ENCODE results near the gene LIPN. TPM values are rescaled to one million over a fixed set of nuclear protein-coding genes. Genes with fewer than 3 reads are reported as not detected.

The LIPN gene
- total RNA-seq, 1 experiment from 2014 or later: not detected

DNA sequence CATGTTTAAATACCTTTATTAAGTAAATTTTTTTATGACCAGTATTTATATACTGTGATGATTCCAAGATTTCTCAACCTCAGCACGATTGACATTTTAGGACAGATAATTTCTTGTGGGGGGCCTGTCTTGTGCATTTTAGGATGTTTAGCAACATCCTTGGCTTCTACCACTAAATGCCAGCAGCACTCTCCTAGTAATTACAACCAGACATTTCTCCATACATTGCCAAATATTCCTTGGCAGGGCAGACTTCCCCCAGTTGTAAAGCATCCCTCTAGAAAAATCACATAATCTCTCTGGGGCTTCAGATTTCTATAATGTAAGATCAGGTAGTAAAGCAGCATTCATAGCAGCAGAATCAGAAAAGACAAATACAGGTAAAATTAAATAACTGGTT lies 34.9 kb downstream of the LIPN start:
- Histone ChIP-seq H3K27me3 (ENCODE audit: control insufficient read depth, insufficient read depth, low read length) (no peaks in the 10 kb centered on the region), H3K4me3 (ENCODE audit: insufficient read depth, low read depth, low read length) (no peak overlapping the region), H3K36me3 (replicated peaks; ENCODE audit: control insufficient read depth, insufficient read depth, low read length) (no peaks in the 10 kb centered on the region)
- DNase-seq: no peak

DNA sequence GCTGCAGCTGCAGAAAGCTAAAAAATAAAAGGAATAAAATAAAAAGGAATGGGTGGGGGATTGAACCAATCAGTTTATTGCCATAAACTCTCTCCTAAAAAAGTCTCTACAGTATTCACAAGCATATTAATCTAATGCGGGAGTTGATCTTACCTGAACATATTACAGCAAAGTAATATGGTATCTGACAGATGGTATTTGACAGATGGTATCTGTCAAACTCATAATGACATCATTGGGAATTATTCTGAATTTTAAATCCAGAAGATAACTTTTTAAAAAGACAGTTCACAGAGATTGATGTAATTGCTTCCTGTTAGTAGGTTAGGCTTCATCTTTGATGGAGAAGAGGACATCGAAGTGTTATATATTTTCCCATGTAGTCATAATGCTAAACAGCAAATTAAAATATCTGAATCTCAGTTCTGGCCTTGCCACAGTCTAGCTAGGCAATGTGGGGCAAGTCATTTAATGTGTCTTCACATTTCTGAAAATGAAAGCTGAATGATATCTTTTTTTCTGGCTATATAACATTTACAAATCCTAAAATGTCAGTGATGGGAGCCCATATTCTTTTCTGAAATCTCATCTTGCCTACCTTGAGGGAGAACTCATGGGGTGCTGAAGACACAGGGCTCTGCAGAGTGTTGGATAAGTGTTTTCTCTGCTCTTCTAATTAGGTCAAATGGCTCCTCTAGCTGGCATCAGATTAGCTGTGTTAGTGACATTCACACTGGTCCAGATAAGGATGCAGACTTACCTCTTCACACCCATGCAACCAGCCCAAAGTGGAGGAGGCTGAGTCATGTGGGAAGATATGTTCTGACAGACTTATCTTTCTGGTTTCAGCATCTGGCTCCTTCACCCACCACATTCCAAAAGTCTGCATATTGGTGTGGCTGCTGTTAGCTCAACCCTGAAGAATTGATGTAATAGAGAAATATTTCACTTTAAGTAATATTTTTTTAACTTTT lies 40.6 kb downstream of the LIPN start:
- no peak for DNase-seq
- no peak overlapping the region for H3K4me3 ChIP-seq (ENCODE audit: insufficient read depth, low read depth, low read length)
- H3K36me3 ChIP-seq (replicated peaks; ENCODE audit: control insufficient read depth, insufficient read depth, low read length): no peaks in the 10 kb centered on the region
- H3K27me3 ChIP-seq (ENCODE audit: control insufficient read depth, insufficient read depth, low read length): no peaks in the 10 kb centered on the region

DNA sequence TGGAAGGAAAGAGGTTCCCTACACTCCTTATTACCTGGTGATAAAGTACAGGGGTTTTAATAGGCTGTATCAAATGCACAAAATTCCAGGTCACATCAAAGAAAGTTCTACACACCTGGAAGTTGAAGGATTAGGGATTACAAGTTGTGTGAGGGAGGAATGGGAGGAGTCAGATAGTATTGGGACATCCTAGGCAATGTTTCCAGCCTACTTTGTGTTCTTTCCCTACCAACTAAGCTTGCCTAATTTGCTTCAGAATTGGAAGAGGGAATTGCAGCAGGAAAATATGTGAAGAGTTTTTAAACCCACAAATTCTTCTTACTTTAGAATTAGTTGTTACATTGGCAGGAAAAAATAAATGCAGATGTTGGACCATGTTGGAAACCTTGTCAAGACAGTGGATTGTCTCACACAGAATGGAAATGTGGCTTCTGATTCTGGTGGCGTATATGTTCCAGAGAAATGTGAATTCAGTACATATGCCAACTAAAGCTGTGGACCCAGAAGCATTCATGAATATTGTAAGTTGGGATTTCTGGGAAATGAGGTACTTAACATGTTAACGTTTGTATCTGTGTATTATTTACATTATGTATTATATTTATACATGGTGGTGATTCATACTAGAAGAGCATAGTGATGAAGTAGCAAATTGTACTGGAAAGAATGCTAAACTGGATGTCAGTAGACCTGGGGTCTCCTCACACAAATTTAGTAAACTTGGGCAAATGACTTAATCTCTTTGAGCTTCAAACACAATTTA lies 42.9 kb downstream of the LIPN start, which contains the start of gene LIPM:
Gene LIPM, plus strand, starts transcription at position 208 of the 763 bp plus-strand sequence. Its CDS starts 167 bp downstream, at position 375.
- H3K4me3 ChIP-seq (ENCODE audit: insufficient read depth, low read depth, low read length): no peak within 1 kb of the TSS
- no peak for DNase-seq
- no peaks in the 10 kb centered on the region for H3K36me3 ChIP-seq (replicated peaks; ENCODE audit: control insufficient read depth, insufficient read depth, low read length)
- no peaks in the 10 kb centered on the region for H3K27me3 ChIP-seq (ENCODE audit: control insufficient read depth, insufficient read depth, low read length)

DNA sequence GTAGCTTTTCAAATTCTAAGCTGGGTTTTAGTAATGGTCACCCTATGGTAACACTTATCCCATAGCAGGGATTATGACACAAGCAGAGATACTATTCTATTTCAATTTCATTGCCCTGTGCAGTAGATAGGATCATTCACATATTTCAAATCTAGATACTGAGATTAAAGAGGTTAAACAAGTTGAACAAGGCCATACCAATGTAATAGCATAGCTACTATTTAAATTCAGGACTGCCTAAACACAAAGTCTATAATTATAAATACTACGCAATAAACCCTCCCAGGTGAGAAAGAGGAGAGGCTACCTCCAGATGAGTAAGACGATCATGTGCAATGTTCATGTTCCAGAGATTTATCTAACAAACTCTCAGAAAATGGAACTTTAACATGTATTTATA lies 43.8 kb downstream of the LIPN start:
- no peak overlapping the region for H3K4me3 ChIP-seq (ENCODE audit: insufficient read depth, low read depth, low read length)
- H3K36me3 ChIP-seq (replicated peaks; ENCODE audit: control insufficient read depth, insufficient read depth, low read length): no peaks in the 10 kb centered on the region
- H3K27me3 ChIP-seq (ENCODE audit: control insufficient read depth, insufficient read depth, low read length): no peaks in the 10 kb centered on the region
- DNase-seq: no peak

DNA sequence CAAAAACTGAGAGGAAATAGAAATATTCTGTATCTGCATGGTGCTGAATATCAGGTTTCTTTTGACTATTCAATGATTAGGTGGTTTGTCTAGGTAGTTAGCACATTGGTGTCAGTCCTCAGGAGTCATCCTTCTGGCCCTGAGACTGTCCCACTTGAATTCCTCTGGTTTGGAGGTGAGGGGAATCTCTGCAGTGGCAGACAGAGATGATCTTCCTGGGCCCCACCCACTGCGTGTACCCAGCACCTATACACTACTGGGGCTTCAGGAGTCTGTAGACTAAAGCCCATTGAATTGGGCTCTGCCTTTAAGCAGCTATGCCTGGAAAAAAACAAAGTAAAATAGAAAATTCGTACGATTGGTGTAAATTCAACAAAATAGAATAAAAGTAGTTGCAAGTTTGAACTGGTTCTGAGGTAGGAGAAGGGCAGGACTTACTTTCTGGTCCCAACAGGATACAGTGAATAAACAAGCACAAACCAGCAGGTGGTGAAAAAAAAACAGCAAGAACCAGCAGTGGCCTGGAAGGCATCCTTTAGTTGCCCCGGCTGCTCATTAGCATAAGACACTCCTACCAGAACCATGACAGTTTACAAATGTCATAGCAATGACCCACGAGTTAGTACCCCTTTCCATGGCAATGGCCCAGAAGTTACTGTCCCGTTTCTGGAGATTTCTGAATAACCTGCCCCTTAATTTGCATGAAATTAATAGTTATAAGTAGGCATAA lies 44.4 kb downstream of the LIPN start:
- Histone ChIP-seq H3K36me3 (replicated peaks; ENCODE audit: control insufficient read depth, insufficient read depth, low read length) (no peaks in the 10 kb centered on the region), H3K27me3 (ENCODE audit: control insufficient read depth, insufficient read depth, low read length) (no peaks in the 10 kb centered on the region), H3K4me3 (ENCODE audit: insufficient read depth, low read depth, low read length) (no peak overlapping the region)
- no peak for DNase-seq

DNA sequence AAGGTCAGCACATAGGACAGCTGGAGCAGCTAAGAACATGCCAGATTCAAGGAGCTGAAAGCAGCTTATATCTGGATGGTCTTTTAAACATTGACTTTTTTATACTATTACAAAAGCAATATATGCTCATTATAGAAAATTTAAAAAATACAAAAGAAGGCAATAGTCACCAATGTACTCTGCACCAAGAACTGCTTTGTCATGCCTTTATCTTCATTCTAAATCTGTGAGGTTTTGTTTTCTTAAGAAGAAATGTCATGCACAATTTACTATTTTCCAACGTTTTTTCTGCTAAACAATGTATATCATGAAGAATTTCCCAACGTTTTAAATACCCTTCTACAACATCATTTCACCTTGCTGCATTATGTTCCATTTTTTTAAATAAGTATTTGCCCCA lies 45.5 kb downstream of the LIPN start:
- no peak overlapping the region for H3K4me3 ChIP-seq (ENCODE audit: insufficient read depth, low read depth, low read length)
- DNase-seq: no peak

DNA sequence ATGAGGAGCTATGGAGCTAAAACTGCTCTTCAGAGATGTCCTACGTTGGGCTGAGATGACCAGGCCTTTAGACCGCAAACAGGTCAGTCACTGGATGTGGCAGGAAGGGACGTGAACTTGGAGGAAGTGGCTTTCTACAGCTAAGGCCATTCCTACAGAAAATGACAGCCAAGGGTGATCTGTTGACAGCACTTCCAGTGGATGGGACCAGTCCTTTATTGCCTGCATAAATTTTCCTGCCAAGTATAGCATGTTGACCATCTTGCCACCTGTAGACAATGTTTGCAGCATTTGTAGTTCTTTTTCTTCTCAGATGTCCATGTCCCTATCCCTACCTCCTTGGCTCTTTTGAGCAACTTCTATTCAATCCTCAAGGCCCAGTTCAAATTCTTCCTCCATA lies 46.1 kb downstream of the LIPN start:
- no peaks in the 10 kb centered on the region for H3K27me3 ChIP-seq (ENCODE audit: control insufficient read depth, insufficient read depth, low read length)

More for the DNA sequence above, 45.5 kb downstream of the LIPN start:
- no peaks in the 10 kb centered on the region for H3K36me3 ChIP-seq (replicated peaks; ENCODE audit: control insufficient read depth, insufficient read depth, low read length)
- no peaks in the 10 kb centered on the region for H3K27me3 ChIP-seq (ENCODE audit: control insufficient read depth, insufficient read depth, low read length)

DNA sequence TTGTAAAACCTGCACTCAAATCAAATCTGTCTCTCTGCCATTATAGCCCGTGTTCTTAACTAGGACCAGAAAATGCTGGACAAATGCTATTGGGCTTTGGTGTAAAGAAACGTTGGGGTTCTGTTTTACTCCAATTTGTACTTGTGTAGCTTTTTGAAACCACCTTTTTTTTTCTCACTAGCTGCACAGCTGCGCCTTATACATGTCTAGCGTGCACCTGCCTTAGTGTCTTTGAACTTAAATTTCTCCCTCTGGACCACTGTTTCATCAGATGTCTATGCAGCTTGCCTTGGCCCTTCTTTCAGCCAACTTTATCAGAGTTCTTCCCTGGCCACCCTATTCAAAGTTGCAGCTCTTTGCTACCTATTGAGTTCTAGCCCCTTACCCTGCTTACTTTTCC lies 49.8 kb downstream of the LIPN start:
- Histone ChIP-seq H3K27me3 (ENCODE audit: control insufficient read depth, insufficient read depth, low read length) (no peaks in the 10 kb centered on the region), H3K4me3 (ENCODE audit: insufficient read depth, low read depth, low read length) (no peak overlapping the region), H3K36me3 (replicated peaks; ENCODE audit: control insufficient read depth, insufficient read depth, low read length) (no peaks in the 10 kb centered on the region)
- no peak for DNase-seq

More for the DNA sequence above, 46.1 kb downstream of the LIPN start:
- Histone ChIP-seq H3K4me3 (ENCODE audit: insufficient read depth, low read depth, low read length) (no peak overlapping the region), H3K36me3 (replicated peaks; ENCODE audit: control insufficient read depth, insufficient read depth, low read length) (no peaks in the 10 kb centered on the region)
- no peak for DNase-seq

DNA sequence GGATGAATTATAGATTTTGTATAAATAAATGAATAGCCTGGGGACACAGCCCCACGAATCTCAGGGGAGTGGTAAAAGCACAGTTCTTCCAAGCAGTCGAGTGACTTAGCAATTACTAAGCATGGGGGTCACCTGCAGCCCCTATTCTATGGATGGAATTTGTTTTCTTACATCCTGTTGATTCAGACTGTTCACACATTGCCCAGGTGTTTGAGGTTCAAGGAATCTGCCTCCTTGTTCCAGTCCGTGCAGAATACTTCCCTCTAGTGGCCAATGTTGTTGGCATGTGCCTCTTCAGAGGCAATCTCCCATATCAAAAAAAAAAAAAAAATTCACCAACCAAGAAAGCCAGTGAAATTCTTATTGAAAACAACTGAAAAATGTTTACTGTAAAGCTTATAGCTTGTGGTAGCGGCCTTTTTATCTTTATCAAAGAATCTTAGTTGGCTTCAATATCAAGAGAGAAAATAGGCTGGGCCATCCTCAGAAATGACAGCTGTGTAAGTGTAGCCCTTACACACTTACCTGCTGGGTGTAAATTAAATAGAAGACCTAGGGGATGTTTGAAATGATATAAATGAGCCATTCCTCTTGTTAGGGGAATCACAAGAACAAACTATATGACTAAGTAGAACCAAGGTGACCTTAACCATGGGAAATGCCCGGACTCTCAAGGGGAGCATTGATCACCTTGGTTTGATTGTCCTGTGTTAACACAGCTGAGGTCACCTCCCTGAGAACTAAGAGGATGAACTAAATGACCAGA lies 50.6 kb downstream of the LIPN start:
- Histone ChIP-seq H3K4me3 (ENCODE audit: insufficient read depth, low read depth, low read length) (no peak overlapping the region), H3K36me3 (replicated peaks; ENCODE audit: control insufficient read depth, insufficient read depth, low read length) (no peaks in the 10 kb centered on the region), H3K27me3 (ENCODE audit: control insufficient read depth, insufficient read depth, low read length) (no peaks in the 10 kb centered on the region)
- DNase-seq: peak; percentile 16

DNA sequence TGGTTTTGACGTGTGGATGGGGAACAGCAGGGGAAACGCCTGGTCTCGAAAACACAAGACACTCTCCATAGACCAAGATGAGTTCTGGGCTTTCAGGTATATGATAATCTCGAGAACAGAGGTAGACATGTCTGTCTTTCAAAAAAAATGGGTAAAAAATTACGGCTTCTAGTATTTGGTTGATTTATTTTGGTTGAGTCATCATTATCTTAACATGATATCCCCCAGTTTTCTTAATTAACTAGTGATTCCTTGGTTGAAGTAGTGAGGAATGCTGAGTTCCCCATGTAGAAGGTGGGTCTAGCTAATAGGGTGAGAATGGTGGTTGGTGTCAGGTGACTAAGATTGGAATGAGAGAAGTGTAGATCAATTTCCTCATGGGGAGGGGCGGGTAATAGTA lies 53.4 kb downstream of the LIPN start:
- Histone ChIP-seq H3K27me3 (ENCODE audit: control insufficient read depth, insufficient read depth, low read length) (no peaks in the 10 kb centered on the region), H3K4me3 (ENCODE audit: insufficient read depth, low read depth, low read length) (no peak overlapping the region), H3K36me3 (replicated peaks; ENCODE audit: control insufficient read depth, insufficient read depth, low read length) (no peaks in the 10 kb centered on the region)
- no peak for DNase-seq

DNA sequence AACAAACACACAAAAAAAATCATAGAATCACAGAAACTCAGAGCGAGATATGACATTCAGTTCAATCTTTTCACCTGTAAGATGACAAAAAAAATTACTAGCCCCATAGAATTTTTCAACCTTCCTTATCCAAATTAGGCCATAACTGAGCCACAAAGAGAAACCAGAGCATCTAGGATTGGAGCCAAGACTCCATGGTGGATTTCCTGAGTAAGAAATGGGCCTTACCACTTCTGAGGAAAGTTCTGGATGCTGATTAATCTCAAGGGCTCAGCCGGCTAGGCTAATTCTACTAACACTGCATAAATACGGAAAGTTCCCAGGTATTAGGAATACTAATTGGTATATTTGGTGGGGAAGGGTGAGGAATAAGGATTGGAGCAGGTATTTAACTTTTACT lies 59.5 kb downstream of the LIPN start:
- DNase-seq: no peak
- H3K36me3 ChIP-seq (replicated peaks; ENCODE audit: control insufficient read depth, insufficient read depth, low read length): no peaks in the 10 kb centered on the region
- H3K27me3 ChIP-seq (ENCODE audit: control insufficient read depth, insufficient read depth, low read length): no peaks in the 10 kb centered on the region
- no peak overlapping the region for H3K4me3 ChIP-seq (ENCODE audit: insufficient read depth, low read depth, low read length)

DNA sequence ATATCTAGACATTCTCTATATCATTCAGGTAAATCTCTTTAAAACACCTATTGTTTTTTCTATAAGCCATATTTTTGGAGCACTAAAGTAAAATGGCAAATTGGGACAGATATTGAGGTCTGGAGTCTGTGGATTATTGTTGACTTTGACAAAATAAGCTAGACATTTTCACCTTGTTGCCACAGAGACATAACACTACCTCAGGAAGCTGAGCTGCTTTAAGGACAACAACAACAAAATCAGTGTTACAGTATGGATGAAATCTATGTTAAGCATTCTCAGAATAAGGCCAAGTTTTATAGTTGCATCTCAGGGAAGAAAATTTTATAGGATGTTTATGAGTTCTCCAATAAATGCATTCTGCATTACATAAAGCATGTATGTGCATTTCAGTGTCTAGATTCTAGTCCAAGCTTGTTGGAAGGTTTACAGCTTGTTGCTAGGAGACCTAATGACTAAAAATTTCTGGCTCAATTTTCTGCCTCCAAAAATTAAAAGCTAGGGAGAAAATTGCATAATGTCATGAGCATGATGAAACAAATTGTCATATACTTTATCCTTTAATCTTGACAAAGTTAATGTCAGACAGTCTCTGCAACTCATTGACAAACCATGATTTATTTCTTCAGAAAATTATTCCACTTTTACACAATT lies 61.1 kb downstream of the LIPN start:
- H3K27me3 ChIP-seq (ENCODE audit: control insufficient read depth, insufficient read depth, low read length): no peaks in the 10 kb centered on the region
- no peaks in the 10 kb centered on the region for H3K36me3 ChIP-seq (replicated peaks; ENCODE audit: control insufficient read depth, insufficient read depth, low read length)
- DNase-seq: no peak
- no peak overlapping the region for H3K4me3 ChIP-seq (ENCODE audit: insufficient read depth, low read depth, low read length)

DNA sequence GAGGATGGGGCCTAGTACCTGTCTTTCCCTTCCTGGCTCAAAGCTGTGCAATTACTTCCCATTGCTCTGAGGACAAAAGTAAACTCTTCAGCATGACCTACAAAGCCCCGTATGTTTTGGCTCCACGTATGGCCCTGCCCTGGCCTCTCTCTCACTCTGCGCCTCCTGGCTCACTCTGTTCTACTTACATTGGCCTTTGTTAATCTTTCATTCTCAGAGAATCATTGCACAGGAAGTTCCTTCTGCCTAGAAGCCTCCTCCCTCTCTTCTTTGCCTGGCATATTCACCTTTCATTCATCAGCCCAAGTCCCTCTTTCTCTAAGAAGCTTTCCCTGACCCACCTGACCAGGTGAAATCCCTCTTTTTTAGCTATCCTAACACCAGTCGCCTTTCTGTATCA lies 66.6 kb downstream of the LIPN start:
- Histone ChIP-seq H3K4me3 (ENCODE audit: insufficient read depth, low read depth, low read length) (no peak overlapping the region), H3K36me3 (replicated peaks; ENCODE audit: control insufficient read depth, insufficient read depth, low read length) (no peaks in the 10 kb centered on the region), H3K27me3 (ENCODE audit: control insufficient read depth, insufficient read depth, low read length) (no peaks in the 10 kb centered on the region)
- DNase-seq: no peak

Data from H7 (cell line).